GM19239 (cell line): ENCODE data around the gene MS4A15.
"Not testable (repeated sequence)": the region's sequence is repeated elsewhere in the genome, so short reads cannot be mapped to it uniquely, and the experiment has no call there.

Source experiments
- DNase-seq: peaks from one replicate; pipeline ENCODE4 v3.0.0; 2011; ENCODE audit warnings: low spot score; ENCODE audit not compliant: insufficient read length
- FAIRE-seq: peaks from 2 replicates; lab custom pipeline; 2011; peaks lifted over from hg19 to GRCh38; lab: Jason Lieb, UNC

Gene MS4A15

GRCh38 chr11:60756307-60757032, at the start of gene MS4A15:
Gene MS4A15 (plus strand): TSS chr11:60756867. CDS start chr11:60763734, 6,867 bp downstream.
- peak; percentile 83 for FAIRE-seq
- DNase-seq = no peak

DNA sequence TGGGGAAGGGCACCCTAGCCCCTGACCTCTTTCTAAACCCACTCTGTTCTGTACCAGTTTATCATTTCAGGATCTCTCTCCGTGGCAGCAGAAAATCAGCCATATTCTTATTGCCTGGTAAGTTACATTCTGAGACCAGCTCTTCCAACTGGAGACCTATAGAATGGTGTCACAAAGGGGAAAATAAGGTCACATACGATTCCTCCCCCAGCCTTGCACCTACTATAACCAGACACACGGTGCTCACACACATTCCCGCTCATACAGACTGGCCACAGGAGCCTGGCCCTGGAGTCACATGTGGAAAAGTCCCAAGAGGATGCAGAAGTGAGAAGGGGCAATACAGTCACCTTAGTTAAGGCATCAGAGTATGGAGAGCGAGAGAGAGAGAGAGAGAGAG, 49.7 kb upstream of the MS4A15 start:
- DNase-seq = no peak
- no peak for FAIRE-seq

DNA sequence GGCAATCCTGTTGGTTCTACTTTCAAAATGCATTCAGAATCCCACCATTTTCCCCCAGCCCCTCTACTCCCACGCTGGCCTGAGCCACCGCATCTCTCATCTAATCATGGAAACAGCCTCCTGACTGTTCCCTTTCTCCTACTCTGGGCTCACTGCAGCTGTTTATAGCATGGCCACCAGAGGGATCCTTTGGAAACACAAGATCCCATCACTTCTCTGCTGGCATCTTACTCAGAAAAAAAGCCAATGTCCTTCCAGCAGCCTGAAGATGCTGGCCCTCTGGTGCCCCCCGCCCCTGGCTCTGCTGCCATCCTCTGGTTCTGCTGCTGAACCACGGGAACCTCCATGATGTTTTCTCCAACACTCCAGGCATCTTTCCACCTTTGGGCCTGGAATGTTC, 46.2 kb upstream of the MS4A15 start:
- FAIRE-seq (no peak), DNase-seq (no peak)

DNA sequence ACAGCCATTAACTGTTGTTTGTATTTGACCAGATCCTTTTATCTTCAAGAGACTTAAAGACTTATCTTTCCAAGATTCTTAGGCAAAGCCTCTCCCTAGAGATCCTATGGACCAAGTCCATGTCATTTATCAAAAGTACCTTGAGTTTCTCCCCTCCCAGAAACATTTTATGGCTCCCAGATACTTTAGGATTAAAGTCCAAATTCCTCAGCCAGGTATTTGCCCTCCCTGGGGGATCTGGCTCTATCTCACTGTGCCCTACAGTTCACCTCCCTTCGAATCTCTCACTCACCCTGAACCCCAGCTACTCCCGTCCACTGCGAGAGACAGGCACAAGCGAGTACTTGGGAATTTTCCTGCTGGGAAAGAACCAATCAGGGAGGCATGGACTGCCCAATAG, 45.4 kb upstream of the MS4A15 start:
- FAIRE-seq = no peak

DNA sequence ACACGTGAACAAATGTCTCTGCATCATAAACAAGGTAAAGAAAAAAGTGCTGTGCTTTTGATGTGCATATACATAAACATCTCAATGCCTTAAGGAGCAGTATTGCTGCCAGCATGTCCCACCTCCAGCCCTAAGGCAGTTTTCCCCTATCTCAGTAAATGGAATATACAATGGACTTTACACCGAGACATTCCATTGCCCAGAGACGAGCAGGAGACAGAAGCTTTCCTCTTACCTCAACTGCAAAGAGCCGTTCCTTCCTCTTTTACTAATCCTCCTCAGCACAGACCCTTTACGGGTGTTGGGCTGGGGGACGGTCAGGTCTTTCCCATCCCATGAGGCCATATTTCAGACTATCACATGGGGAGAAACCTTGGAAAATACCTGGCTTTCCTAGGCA, 43.2 kb upstream of the MS4A15 start:
- not testable (repeated sequence) for DNase-seq, FAIRE-seq

More for the DNA sequence above, 45.4 kb upstream of the MS4A15 start:
- no peak for DNase-seq

GRCh38 chr11:60717956-60718355, 38.7 kb upstream of the MS4A15 start:
- FAIRE-seq (no peak), DNase-seq (no peak)

- FAIRE-seq = no peak
These were observed 37.9 kb upstream of the MS4A15 start for GRCh38 chr11:60718524-60719316.

DNA sequence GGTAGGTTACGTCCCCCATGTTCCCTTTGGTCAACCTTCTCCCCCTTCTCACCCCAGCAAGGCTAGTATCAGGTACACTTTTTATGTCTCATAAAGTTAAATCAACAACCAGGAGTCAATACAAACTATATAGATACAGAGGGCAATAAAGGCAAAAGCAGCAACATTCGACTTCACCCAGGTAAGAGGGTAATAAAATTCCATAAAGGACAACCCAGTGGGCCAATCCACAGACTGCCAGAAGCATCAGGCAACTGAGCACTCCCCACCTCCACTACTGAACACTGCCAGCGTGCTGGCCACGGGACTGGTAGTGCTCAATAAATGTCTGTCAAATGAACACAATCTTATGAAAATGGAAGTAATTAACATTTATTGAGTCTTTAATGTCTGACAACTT, 37.3 kb upstream of the MS4A15 start:
- FAIRE-seq (no peak), DNase-seq (no peak)

More at GRCh38 chr11:60718524-60719316, 37.9 kb upstream of the MS4A15 start:
- DNase-seq = no peak

DNA sequence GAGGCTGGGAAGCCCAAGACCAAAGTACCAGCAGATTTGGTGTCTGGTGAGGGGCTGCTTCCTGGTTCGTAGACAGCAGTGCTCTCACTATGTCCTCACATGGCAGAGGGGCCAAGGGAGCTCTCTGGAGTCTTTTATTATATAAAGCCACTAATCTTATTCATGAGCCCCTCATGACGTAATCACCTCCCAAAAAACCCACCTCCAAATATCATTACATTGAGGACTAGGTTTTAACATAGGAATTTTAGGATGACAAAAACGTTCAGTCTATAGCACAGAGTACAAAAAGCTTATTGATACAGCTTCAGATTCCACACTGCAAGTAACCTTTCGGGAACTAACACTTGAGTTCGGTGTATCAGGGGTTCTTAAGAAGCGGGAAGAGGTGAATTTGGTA, 36.2 kb upstream of the MS4A15 start:
- FAIRE-seq = no peak
- no peak for DNase-seq

DNA sequence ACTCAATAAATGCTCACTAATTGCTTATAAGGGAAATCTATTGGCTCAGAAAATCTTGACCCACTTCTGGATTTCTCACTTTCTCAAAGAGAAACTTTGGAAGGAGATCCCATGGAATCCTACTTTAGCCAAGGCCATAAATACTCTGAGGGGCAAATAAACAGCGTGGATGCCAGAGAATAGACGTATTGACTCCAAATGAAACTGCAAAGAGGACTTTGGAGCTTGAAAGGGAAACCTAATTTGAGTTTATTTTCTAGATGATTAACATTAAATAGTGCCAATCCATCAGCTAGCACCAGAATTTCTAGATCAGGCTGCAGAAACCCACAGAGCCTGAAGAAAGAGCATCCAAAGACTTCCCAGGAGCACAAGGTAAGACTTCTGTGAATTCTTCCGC, 32.2 kb upstream of the MS4A15 start, which contains the start of gene MS4A18:
Gene MS4A18, plus strand, starts transcription at position 301 of the 400 bp plus-strand sequence.
- FAIRE-seq = no peak
- DNase-seq = no peak

GRCh38 chr11:60725592-60725991, 31.1 kb upstream of the MS4A15 start:
- no peak for FAIRE-seq

DNA sequence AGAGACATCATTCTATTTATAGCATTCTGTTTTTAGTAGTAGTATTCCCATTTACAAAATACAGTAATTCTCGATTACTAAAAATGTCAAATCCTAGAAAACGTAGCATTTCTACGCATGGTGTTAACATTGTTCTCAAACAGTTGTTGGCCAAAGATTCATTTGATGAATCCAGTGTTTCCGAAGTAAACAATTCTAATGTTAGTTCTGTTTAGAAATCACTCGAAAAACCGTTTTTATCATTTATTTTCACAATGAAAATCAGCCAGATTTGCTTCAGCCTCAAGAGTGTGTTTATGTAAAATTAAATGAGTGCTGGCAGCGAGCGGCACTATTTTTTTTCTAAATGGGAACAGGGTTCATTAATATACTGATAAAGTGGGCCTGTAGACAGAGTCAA, 25.1 kb upstream of the MS4A15 start:
- no peak for DNase-seq

More at GRCh38 chr11:60725592-60725991, 31.1 kb upstream of the MS4A15 start:
- DNase-seq = no peak

DNA sequence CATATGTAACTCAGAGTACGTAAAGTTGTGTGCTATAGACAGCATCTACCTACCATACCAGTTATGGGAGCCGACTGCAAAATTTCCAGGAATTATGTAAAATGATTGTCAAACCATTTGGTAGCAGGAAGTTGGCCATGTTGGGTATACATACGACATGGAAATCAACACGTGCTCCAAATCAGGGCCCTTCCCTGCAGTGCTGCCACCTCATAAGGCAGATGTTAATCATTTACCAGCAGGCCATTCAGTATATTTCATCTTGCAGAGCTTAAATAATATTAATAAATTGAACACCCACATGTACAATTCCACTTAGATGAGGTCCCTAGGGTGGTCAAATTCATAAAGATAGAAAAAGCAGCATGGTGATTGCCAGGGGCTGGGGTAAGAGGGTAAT, 22.4 kb upstream of the MS4A15 start:
- FAIRE-seq (peak; percentile 11), DNase-seq (no peak)

More for the DNA sequence above, 25.1 kb upstream of the MS4A15 start:
- FAIRE-seq = no peak

DNA sequence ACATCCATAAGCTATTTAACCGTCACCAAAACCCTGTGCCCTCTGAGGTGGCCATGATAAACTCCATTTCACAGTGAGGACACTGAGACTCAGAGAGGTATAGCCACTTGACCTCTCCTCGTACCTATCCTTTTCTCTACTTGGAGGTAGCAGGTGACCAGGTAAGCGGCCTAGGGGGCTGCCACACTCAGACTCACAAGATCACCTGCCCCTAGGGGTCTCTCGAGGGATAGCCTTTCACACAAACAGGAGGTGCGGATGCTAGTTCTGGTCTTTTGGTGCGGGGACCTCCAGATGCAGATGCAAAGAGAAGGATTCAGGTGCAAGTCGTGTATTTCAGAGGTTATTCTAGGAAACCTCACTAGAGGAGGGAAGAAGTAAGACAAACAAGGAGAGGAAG, 17.6 kb upstream of the MS4A15 start:
- no peak for FAIRE-seq
- no peak for DNase-seq

DNA sequence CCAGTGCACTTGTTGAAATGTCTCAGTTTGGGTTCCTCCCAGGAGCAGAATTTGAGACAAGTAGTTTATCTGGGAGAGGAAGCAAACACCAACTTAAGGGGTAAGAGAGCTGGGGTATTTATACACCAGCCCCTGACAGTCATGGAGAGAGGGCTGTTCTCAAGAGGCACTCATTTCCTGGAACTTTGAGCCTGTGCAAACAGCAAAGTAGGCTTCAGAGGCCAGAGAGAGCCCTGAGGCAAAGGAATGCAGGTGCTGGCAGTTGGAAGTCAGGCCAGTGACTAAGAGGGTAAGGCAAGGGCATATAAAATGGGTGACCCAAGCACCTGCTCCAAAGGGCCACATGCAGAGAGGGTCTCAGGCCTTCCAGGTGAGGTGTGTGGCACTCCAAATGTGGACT, 16.1 kb upstream of the MS4A15 start:
- DNase-seq (no peak), FAIRE-seq (no peak)

DNA sequence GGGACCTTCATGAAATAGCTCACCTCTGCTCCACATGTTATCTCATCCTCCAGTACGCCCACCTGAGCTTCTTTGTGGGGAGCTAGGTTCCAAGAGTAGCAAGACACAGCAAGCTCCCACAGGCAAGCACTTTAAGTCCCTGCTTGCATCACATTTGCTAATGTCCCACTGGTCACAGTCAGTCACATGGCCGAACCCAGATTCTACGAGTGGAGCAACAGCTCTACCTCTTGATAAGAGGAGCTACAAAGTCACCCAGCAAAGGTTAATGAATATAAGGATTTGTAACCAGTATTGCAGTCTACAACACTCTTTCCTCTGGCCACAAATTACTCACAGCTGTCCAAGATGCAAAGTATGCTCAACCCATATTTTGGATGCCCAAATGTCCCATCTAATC, 15.2 kb upstream of the MS4A15 start:
- DNase-seq (no peak), FAIRE-seq (no peak)

- no peak for DNase-seq
These were observed 13.6 kb upstream of the MS4A15 start for GRCh38 chr11:60743058-60743457.

DNA sequence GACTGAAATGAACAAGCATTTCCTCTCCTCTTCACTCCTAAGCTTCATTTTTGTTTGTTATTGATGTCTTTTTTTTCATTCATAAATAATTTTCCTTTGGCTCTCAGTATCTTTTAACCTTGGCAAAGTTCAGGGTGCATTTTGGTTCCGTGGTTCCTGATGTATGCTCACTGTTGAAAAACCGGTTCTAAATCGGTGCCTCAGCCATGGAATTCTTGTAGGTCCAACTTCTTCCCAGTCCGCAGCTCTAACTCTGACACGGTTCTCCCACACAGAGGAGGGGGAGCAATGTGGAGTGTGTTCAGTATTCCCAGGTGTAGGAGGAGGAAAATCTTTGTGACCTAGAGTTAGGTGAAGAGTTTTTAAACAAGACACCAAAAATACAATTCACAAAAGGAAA, 12.6 kb upstream of the MS4A15 start:
- FAIRE-seq (no peak), DNase-seq (no peak)

More at GRCh38 chr11:60743058-60743457, 13.6 kb upstream of the MS4A15 start:
- no peak for FAIRE-seq

DNA sequence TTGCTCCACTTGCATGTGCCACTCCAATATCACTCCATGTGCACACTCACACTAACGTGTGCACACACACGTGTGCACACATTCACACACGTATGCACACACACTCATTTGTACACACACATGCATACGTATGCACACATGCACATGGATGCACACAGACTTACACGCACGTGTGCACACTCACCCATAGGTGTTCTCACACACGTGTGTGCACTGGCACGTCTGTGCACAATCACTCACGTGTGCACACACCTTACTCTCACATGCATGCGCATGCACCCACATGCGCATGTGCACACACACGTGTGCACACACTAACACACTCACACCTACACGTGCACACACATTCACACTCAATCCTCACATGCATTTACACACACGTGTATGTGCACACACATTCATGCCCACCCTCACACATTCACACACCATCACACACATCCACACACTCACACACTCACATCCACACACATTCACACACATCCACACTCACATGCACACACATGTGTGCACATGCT, 9.3 kb upstream of the MS4A15 start:
- no peak for FAIRE-seq
- DNase-seq = no peak

GRCh38 chr11:60748225-60748624, 8.4 kb upstream of the MS4A15 start:
- FAIRE-seq (no peak), DNase-seq (no peak)

GRCh38 chr11:60748821-60749220, 7.8 kb upstream of the MS4A15 start:
- DNase-seq = no peak
- no peak for FAIRE-seq
